Kidney epithelial cell (primary cell): ENCODE data around the gene NHEJ1. TPM values are rescaled to one million over a fixed set of nuclear protein-coding genes. Genes with fewer than 3 reads are reported as not detected.

Experiments
- DNase-seq: peaks from one replicate; pipeline ENCODE4 v3.0.0-alpha.2; 2010; ENCODE audit warnings: low read depth
- H3K27me3 ChIP-seq: 2 replicates; pipeline ENCODE4 v1.6.0; 2011; ENCODE audit warnings: low read length; ENCODE audit not compliant: control insufficient read depth, insufficient read depth
- H3K36me3 ChIP-seq: 2 replicates; pipeline ENCODE4 v1.5.1; 2011; ENCODE audit warnings: low read length; ENCODE audit not compliant: control insufficient read depth, insufficient read depth
- H3K4me3 ChIP-seq: 2 replicates; pipeline ENCODE4 v1.5.1; 2011; ENCODE audit warnings: low read depth, mild to moderate bottlenecking, control low read depth, low read length
- CTCF ChIP-seq: IDR thresholded peaks from 2 replicates; pipeline ENCODE4 v1.5.1; 2011; ENCODE audit warnings: mild to moderate bottlenecking, moderate library complexity, low read length, control low read depth, inconsistent platforms; ENCODE audit not compliant: insufficient read depth, poor library complexity, severe bottlenecking
- total RNA-seq: library from RNA; depleted of rRNA; stranded (reverse); fragments of >200 nt; gene quantifications from 2 replicates; pipeline ENCODE4 v1.2.3, GENCODE V29; 2015

NHEJ1 gene
- total RNA-seq, 1 donor from 2014 or later: 16.1 TPM

GRCh38 chr2:219183151-219183772, 22.6 kb upstream of the NHEJ1 start:
- TF ChIP-seq CTCF: no peak

GRCh38 chr2:219182331-219183150, 21.9 kb upstream of the NHEJ1 start:
- H3K27me3 ChIP-seq: no peaks in the 10 kb centered on the region
- DNase-seq: no peak
- H3K36me3 ChIP-seq: peaks cover 2% of the 10 kb centered on the region
- TF ChIP-seq CTCF: no peak
- no peak overlapping the region for H3K4me3 ChIP-seq

More at GRCh38 chr2:219183151-219183772, 22.6 kb upstream of the NHEJ1 start:
- H3K27me3 ChIP-seq: no peaks in the 10 kb centered on the region
- H3K4me3 ChIP-seq: no peak overlapping the region
- peaks cover 2% of the 10 kb centered on the region for H3K36me3 ChIP-seq
- DNase-seq: no peak

DNA sequence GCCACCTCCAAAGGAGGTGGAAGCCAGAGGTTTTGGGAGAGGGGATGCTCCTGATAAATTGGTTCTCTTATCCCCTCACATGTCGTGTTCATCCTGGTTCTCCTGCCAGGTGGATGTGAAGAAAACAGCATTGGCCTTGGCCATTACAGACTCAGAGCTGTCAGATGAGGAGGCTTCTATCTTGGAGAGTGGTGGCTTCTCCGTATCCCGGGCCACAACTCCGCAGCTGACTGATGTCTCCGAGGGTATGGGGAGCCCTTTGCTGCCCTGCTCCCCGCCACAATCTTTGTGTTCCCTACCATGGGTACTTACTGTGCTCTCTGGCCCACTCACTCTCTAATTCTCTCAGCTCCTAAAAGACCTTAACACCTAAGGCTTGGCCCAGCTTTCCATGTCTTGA, 20.9 kb upstream of the NHEJ1 start:
- H3K4me3 ChIP-seq: no peak overlapping the region
- DNase-seq: no peak
- TF ChIP-seq CTCF: no peak
- no peaks in the 10 kb centered on the region for H3K27me3 ChIP-seq
- peaks cover 2% of the 10 kb centered on the region for H3K36me3 ChIP-seq

- no peak for DNase-seq
- H3K4me3 ChIP-seq: no peak overlapping the region
- no peak for TF ChIP-seq CTCF
- peaks cover 2% of the 10 kb centered on the region for H3K36me3 ChIP-seq
- H3K27me3 ChIP-seq: no peaks in the 10 kb centered on the region
Measured at GRCh38 chr2:219180961-219181360, 20.3 kb upstream of the NHEJ1 start.

DNA sequence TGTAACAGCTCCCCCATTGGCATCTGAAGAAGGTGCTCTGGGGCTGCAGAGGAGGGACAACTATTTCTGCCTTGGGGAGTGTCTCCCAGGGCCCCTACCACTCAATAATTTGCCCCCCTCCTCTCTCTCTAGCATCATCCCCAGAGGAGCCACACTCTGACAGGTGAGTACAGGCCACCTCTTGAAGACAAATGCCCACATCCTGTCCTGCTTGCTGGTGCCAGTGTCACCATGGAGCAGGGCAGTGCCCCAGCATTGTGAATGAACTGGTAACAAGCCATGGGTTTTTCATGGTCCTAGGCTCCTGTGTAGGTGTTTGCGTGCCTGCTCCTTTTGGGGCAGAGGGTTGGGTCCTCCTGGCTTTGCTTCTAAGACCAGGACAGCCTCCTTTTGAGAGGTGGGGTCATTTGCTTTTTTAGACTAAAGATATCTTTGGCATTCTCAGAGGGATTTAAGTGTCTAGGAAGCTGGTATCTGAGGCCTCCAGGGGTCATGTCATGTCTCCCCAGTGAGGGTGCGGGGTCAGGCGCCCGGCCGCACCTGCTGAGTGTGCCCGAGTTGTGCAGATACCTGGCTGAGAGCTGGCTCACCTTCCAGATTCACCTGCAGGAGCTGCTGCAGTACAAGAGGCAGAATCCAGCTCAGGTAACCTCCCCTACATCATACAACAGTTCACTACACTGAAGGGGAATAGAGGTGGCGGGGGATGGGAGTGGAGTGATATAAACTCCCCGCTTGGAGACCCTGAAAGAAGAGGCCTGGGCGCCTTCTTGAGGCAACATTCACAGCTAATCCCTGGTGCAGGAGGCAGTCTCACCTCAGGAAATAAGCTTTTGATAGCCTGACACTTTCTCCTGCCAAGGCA, 19.2 kb upstream of the NHEJ1 start:
- no peak for TF ChIP-seq CTCF
- DNase-seq: no peak
- Histone ChIP-seq H3K27me3 (no peaks in the 10 kb centered on the region), H3K4me3 (no peak overlapping the region), H3K36me3 (peaks cover 2% of the 10 kb centered on the region)
